ENCODE results near the gene PRPF31.

PRPF31 gene

DNA sequence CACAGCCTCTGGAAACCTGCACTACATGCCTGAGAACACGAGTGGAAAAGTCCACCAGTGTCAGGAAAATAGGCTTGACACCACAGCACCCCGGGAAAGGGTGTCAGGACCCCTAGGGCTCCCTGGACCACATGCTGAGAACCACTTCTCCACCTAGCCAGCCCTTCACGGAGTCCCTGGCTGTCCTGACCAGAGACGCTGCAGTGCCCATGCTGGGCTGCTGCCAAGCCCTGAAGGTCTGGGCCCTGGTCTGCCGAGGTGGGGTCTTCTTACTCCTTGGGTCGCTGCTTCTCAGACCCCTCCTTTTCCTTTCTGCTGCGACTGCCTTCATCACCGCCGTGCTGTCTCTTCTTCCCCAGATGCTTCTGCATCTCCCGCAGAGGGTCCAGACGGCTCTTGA is 40.9 kb downstream of the PRPF31 start:
- Histone ChIP-seq H3K27ac (no peak overlapping the region), H3K4me3 (no peak overlapping the region)

DNA sequence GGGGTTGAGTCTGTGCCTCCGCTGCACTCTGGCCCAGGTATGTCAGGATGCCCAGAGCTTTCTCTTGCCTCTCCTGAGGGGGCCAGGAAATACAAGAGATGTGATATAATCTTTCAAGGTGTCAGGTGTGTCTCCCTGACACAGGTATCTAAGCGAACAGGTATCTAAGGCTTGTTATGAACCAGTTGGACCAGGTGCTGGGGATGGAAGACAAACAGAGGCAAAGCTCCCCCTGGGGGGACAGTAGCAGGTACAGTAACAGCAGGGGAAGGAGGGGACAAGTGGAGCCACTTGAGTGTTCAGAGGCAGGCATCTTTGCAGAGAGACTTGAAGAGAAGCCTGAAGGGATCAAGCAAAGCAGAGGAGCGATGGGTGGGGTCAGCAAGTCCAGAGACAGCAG is 41.4 kb downstream of the PRPF31 start:
- Histone ChIP-seq H3K4me3 (no peak overlapping the region), H3K27ac (no peak overlapping the region)

DNA sequence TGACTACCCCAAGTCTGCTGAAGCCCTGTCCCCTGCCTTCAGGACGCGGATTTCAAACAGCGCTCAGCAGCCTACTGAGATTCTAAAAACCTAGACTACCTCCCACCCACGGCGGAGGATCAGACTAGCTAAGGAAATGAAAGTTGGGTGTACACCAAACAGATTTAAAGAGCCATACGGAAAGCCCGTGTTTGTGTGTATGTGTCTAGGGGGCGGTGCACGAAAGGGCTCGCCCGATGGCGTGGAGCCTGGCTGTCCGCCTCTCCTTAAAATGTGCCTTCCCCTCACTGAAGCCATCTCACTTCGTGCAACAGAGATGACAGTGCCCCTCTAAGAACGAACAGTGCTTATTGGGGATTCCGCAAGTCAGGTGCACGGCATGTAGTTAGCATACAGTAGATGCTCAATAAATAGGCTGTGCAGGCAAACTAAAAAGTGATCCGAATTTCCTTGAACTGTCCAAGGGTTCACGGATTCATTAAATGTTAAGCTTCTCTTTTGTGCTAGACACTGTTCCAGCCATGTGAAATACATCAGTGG is 43.3 kb downstream of the PRPF31 start:
- H3K4me3 ChIP-seq: peak overlapping the region; percentile 56 to 77 (median 70)
- peak overlapping the region in 20 of 21 experiments; percentile 79 to 99 (median 96) for H3K27ac ChIP-seq

DNA sequence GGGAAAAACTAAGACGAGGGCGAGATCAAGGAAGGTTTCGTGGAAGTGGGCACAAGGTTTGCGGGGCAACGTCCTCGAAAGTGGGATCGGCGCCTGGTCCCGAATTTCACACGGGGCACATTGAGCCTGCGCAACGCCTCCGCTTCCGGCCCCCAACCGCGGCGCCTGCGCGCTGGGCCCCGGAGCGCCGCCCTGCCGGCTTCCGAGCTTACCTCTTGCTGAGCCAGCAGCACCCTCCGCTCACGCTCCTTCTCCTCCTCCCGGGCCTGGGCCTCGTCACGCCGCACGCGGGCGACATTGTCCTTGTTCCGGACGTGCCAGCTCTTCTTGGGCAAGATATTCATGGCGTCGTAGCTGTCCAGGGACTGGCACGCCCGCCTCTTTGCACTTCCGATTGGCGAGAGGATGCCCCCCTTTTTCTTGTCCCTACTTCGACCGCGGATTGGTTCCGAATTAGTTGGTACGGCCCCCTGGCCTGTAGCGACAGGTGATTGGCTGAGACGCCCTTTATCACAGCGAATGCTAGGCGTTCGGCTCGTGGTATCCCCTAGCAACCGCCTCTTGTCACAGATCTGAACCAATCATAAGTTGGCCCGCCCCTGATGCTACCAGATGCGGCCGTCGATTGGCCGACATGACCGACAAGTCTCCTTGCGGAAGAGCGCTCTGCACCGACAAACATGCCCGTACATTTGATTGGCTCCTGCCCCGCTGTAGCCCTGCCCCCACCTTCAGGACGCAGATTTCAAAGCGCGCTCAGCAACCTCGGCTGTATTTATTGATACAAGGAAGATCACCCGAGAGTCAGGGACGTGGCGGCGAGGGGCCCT is 44.0 kb downstream of the PRPF31 start, which contains the start of gene LENG1:
Gene LENG1 (minus strand): TSS at position 370 of the 830 bp plus-strand sequence. CDS start 26 bp downstream, at position 344.
- H3K27ac ChIP-seq: peak within 1 kb of the TSS; percentile 76 to 99 (median 96)
- peak within 1 kb of the TSS; percentile 56 to 77 (median 70) for H3K4me3 ChIP-seq

DNA sequence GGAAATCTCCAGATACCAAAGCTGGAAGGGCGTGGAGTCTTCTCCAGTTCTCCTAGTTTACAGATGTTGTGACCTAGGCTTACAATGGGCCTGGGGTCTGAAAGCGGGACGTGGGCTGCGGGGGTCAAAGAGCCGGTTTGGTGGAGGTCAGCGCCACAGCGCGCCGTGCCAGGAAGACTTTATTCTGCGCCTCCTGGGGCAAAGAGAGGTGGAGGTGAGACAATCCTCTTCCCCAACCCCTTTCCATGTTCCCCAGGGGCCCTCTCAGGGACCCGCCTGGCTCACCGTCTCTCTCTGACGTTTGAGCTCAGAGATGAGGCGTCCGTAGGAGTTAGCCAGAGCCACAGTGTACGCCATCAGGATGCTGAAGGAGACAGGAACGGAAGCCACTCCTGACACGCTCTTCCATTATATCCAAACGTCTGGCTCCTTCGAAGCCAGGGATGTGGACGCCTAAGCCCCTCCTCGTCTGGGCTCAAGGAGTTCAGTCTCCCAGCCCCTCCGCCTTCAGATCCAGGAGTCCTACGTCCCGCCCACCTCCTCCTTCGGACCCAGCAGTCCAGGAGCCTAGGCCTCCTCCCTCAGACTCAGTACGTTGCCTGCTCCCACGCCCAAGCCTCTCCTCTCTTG is 44.7 kb downstream of the PRPF31 start:
- Histone ChIP-seq H3K4me3 (peak overlapping the region; percentile 34 to 77 (median 44)), H3K27ac (peak overlapping the region in 20 of 21 experiments; percentile 23 to 90 (median 76))

DNA sequence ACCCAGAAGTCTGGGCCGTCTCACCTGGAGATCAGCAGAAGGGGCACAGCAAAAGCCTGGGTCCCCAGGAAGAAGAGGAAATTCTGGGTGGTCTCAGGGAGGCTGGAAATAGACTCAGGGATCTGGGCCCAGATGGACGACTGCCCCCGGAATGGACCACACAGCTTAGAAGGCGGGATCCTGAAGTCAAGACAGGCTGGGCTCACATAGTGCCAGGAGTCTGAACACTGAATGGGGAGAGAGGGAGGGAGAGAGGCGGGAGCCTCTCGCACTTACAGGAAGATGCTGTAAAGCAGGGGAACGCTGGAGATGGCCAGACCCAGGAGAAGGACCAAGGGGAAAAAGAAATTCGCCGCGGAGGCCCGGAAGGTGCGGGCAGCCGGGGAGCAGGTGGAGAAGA is 45.3 kb downstream of the PRPF31 start:
- Histone ChIP-seq H3K4me3 (peak overlapping the region in 5 of 7 experiments; percentile 43 to 77 (median 48)), H3K27ac (peak overlapping the region in 9 of 21 experiments; percentile 1 to 85 (median 64))

DNA sequence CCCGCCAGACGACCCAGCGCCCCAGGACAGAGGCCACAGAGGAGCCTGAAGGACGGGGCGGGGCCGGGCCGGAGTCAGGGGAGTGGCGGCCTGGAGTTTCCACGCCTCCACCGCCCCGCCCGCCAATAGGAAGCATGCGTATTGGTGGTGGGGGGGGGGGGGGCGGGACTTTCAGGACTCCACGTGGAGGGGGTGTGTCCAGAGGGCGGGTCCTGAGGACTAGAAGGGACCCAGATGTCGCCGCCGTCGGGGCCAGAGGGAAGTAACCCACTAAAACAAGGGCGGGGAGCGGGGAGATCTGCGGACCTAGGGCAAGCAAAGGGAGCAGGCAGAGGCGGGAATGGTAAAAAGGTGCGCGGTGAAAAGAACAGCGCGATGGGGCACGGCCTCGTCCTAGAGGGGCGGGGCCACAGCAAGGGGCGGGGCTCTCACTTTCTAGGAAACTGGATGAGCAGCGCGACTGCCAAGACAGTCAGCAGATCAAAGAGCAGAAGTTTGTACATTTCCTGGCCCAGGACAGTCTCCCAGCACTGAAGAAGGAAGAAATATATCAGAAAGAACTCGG is 46.8 kb downstream of the PRPF31 start:
- Histone ChIP-seq H3K27ac (peak overlapping the region in 2 of 21 experiments; percentile 26 to 37), H3K4me3 (peak overlapping the region; percentile 18 to 49 (median 34))

DNA sequence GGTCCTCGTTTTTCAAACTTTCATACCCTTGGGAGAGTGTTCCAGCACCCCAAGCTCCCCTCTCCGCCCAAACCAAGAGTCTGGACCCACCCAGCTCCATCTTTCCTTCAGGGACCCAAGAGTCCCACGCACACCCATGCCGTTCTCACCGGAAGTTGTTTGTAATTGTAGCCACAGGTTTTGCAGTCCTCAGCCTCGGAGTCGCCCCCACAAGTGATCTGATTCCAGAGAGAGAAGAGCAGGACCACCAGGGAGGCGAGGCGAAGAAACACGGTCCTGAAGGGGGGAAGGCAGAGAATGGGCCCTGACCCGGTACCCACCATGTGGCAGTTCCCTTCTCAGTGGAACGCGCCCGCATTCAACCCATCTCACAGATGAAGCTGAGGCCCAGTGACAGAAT is 47.3 kb downstream of the PRPF31 start:
- Histone ChIP-seq H3K27ac (peak overlapping the region in 2 of 21 experiments; percentile 26 to 37), H3K4me3 (peak overlapping the region in 5 of 7 experiments; percentile 18 to 49 (median 40))

DNA sequence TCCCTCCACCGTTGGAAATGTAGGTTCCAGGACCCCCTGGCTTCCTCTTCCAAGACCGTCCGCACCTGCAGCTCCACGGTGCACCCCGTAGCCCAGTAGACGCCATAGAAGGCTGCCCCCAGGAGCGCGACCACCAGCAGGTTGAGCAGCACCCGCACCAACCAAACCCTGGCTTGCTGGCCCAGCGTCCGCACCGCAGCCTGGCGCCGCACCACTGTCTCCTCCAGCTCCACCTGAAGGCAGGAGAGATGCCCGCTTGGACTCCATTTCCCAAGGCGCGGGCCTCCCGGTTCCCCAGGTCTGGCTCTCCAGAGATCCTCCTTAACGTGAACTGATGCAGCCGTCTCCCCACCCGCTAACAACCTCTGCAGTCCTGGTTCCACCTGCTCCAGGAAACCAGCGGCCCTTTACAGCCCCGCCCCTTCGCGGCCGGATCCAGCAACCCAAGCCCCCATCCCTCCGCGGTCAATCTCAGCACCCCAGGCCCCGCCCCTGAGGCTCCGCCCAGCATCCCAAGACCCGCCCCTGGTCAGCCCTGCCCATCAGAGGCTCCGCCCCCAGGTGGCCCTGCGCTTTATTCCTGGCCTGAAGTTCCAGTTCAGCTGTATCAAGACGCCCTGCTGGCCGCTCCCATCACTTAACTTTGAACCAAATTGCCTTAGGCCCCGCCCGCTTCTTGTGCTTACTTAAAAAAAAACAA is 49.0 kb downstream of the PRPF31 start:
- H3K27ac ChIP-seq: no peak overlapping the region
- peak overlapping the region in 3 of 7 experiments; percentile 1 to 11 (median 7) for H3K4me3 ChIP-seq

DNA sequence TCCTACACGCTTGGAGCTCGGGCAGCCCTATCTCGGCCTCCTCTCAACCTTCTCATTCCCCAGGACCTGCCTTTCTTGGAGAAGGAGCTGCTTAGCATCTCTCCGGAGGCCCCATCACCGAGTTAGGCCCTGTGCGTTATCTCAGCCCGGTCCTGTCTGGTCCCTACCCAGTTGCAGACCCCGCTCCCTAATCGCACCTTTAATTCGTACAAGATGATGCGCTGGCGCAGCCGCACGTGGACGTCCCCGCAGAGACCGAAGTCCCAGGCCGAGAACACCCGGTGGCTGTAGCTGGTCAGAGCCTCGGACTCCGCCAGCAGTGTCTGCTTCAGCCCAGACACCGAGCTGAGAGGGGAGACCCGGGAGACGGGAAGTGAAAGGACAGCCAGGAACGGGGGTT is 49.7 kb downstream of the PRPF31 start:
- no peak overlapping the region for H3K27ac ChIP-seq
- H3K4me3 ChIP-seq: no peak overlapping the region

DNA sequence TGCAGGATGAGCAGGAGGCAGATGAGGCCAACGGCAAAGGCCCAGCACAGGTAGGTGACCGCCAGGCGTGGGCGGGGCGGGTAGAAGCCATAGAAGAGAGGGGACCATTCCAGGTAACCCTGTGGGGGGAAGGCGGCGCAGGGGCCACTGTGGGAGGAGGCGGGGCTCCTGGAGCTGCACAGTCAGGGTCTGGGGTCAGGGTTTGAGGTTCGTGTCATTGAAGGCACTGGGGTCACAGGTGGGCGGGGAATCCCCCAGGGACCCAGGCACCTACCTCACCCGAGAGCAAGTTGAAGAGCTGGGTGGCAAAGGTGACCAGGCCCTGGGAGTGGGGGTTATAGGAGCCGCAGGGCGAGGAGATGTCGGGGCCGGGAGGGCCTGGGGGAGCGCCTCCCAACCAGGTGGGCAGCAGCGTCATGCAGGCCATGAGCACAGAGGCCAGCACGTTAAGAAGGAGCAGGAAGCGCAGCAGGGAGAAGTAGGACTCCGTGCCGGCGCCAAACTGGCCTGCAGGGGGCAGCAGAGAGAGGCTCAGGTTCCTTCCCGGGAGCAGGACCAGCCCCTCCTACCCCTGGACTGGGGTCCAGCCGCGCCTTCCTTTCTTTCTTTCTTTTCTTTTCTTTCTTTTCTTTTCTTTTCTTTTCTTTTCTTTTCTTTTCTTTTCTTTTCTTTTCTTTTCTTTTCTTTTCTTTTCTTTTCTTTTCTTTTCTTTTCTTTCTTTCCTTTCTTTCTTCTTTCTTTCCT is 52.8 kb downstream of the PRPF31 start:
- H3K4me3 ChIP-seq: no peak overlapping the region
- H3K27ac ChIP-seq: no peak overlapping the region

DNA sequence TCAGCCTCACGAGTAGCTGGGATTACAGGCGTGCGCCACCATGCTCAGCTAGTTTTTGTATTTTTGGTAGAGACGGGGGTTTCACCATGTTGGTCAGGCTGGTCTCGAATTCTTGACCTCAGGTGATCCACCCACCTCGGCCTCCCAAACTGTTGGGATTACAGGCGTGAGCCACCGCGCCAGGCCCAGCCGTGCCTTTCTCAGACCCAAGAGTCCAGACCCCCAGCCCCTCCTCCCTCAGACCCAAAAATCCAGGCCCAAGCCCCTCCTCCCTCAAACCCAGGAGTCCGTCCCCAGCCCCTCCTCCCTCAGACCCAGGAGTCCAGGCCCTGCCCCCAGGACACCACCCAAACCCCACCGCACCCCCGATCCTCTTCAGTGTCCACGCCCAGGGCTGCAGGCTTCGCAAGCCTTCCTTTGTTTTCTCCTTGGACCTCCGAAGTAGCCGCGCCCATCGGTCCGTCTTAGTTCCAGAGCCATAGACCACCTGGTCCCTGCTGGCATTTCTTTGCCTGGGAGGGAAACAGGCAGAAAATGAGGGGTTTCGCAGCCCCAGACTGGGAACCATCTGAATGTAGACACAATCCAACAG is 53.7 kb downstream of the PRPF31 start:
- Histone ChIP-seq H3K27ac (no peak overlapping the region), H3K4me3 (no peak overlapping the region)

DNA sequence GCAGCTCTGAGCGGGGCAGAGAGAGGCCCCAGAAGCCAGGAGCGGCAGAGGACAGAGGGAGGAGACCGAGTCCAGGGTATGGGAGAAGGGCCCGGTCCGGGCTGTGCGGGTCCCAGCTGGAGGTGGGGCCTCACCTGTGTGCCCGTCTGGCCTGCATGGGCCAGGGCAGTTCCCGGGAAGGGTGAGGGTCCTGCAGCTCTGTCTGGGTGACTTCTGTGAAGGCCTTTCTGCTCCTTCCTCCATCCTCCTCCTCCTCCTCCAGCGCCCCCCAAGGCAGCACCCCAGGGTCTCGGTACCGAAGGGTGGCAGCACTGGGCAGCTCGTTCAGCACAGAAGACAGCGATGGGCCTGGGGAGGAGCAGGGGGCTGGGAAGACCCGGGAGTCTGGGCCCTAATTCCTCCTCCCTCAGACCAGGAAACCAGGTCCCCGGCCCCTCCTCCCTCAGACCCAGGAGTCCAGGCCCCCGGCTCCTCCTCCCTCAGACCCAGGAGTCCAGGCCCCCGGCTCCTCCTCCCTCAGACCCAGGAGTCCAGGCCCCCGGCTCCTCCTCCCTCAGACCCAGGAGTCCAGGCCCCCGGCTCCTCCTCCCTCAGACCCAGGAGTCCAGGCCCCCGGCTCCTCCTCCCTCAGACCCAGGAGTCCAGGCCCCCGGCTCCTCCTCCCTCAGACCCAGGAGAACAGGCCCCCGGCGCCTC is 56.3 kb downstream of the PRPF31 start:
- H3K27ac ChIP-seq: peak overlapping the region in 1 of 21 experiments; percentile 11
- H3K4me3 ChIP-seq: peak overlapping the region in 1 of 7 experiments; percentile 10

DNA sequence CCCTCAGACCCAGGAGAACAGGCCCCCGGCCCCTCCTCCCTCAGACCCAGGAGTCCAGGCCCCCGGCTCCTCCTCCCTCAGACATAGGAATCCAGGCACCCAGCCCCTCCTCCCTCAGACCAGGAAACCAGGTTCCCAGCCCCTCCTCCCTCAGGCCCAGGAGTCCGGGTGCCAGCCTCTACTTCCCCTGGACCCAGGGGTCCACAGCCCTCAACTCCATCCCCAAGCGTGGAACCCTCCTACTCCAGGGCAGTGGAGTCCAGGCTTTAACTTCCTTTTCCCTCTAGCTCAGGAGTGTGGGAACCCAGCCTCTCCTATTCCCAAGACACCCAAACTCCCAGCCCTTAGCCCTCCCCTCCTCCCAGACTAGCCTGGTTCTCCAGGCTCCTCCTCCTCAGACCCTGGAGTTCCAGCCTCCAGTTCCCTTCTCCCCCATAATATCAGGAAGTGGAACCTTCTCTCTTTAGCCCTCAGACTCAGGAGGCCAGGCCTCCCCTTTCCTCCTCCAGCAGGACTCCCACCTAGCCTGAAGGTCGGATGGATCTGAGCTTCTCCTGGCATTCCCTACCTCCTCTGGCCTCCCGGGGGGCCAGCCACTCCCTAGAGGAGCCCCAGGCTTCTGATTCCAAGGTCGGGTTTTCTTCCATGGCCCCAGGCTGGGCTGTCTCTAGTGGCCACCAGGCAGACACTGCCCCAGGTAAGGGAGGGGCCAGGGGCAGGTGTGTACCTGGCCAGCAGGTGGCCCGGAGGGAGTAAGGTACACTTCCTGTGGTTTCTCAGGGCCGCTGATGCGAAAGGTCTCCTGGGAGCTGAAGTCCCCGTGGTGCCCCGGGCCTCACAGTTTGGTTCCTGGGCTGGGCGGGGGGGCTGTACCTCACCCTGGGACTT is 57.2 kb downstream of the PRPF31 start, which contains the start of gene TMC4:
Gene TMC4 (minus strand): TSS at position 690 of the 888 bp plus-strand sequence. CDS start 43 bp downstream, at position 647.
- Histone ChIP-seq H3K4me3 (peak within 1 kb of the TSS in 3 of 7 experiments; percentile 2 to 37 (median 36)), H3K27ac (peak within 1 kb of the TSS in 10 of 21 experiments; percentile 3 to 78 (median 48))

DNA sequence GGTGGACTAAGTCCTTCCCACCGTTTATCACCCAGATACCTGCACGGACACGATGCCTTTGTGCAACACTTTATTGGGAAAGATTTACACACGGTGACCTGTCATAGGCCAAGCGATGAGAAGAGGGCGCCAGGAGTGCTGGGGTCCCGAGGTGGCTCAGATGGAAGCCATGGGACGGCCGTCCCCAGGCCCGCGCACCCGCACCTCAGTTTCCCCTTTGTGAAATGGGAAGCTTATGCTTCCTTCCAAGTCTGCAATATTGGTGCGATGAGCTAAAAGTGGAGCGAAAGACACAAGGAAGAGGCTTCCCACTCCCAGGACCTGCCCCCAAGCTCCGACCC is 57.8 kb downstream of the PRPF31 start:
- peak overlapping the region in 2 of 21 experiments; percentile 26 to 67 for H3K27ac ChIP-seq

DNA sequence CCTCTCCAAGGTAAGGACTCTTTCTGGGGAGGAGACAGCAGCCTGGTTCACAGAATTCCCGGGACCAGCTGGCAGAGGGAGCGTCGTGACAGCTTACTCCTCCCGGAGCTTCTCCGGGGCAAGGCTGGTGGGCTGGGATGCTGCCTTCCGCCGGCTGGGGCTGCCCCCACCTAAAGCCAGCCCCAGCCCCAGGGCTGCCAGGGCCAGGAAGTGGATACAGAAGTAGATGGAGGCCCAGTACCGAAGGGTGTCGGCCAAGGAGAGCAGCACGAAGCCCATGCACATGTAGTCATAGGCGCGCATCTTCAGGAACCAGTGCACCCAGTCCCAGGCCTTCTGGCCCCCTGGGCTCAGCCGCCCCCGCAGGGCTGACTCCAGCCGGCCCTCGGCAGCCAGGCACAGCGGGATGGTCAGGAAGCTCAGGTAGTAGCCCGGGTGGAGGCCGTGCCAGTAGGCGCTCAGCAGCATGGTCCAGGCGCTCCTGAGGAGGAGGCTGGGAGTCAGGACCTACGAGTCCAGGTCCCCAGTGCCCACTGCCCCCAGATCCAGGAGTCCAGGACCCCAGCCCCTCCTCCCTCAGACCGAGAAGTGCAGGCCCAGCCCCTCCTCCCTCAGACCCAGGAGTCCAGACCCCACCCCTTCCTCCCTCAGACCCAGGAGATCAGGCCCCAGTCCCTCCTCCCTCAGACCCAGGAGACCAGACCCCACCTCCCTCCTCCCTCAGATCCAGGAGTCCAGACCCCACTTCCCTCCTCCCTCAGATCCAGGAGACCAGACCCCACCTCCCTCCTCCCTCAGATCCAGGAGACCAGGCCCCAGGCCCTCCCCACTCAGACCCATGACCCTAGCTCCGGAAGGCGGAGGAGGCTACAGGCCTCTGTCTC is 58.6 kb downstream of the PRPF31 start:
- peak overlapping the region in 1 of 21 experiments; percentile 26 for H3K27ac ChIP-seq
- no peak overlapping the region for H3K4me3 ChIP-seq

More for the DNA sequence above, 57.8 kb downstream of the PRPF31 start:
- peak overlapping the region in 2 of 7 experiments; percentile 36 to 37 for H3K4me3 ChIP-seq
